Measurements from ENCODE around the gene DCPS.

Gene DCPS

GRCh38 chr11:126328938-126329643, 25.2 kb downstream of the DCPS start:
- no peak for DNase-seq

- no peak for DNase-seq
Measured at GRCh38 chr11:126329644-126330211, 25.9 kb downstream of the DCPS start.

DNA sequence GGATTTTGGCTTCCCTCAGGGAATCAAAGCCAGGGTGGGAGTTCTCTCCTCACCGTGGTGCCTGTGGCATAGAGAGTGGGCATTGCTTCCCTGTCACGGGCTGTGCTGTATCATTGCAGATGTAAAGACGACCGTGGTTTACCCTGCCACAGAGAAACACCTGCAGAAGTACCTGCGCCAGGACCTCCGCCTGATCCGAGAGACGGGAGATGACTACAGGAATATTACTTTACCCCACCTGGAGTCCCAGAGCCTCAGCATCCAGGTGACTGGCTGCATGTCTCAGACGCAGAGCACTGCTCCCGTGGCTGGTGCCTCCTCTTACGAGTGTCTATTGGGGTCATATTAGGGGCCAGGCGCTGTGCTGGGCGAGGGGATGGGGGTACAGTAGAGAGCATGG, 27.4 kb downstream of the DCPS start:
- no peak for DNase-seq

DNA sequence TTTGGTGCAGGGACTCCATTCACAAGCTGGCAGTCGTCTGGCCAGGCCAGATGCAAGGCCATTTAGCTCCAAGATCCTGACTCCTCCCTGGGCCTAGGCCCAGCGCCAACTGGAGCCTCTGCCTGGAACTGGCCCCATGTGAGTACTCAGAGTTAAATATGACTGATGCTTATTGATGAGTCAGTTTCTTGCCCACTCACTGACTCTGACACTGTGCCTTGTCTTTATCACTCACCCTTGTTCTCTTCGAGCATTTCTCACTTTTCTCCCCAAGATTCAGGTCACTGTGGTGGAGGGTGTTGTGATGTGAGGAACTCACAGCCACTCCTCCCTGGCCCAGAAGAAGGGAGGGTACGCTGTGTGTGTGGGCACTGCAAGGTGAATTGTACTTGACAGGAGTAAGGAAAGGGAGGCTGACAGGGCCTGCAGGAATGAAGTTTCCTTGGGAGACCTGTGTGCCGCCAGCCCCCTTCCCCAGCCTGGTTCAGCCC, 28.4 kb downstream of the DCPS start:
- DNase-seq, result no peak

DNA sequence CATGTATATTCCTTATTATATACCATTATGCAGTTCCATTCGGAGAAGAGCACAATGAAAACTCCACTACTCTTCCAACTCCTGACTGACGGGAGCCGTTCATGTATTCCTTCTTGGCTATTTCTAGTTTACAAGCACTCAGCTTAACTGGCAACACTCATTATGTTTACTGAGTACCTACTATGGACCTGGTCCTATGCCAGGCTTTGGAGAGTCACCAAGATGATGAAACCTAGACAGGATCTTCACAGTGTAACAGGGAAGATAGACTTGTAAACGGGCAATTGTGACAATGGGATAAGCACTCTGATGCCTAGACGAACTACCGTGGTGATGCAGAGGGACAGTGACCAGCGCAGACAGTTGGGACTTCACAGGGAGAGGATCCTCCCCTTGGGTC, 29.3 kb downstream of the DCPS start:
- DNase-seq, result no peak

DNA sequence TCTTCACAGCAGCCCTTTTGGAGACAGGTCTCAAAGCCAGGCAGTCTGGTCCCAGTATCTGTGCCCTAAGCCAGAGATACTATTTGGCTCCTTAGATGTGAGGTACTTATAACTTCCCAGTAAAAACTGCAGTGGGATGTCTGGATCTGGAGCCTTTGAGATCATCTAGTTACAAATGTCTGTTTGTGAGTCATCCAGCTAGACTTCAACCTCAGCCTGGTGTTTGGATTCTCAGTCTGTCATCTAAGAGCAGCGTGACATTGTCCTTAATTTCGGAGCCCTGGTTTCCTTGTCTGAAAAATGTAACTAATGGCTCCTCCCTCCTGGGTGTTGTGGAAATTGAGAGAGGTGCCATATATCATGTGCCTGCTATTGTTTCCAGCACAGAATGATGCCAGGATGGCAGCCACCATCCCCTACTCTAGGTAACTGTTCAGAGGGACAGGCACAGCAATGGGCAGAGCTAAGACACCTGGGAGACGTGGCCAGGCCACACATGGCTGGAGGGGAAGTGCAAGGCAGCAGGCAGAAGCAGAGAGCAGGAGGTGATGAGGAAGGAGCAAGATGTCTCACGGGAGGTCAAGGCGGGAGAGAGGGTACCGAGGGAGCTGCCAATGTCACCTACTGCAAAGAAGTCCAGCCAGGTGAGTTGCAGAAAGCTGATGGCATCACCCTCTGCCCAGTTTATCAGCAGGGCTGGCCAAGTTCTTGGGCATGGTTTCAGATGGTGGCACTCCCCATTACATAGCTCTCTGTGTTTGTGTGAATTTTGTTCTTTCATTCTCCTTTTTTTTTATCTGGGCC, 31.0 kb downstream of the DCPS start:
- no peak for DNase-seq

DNA sequence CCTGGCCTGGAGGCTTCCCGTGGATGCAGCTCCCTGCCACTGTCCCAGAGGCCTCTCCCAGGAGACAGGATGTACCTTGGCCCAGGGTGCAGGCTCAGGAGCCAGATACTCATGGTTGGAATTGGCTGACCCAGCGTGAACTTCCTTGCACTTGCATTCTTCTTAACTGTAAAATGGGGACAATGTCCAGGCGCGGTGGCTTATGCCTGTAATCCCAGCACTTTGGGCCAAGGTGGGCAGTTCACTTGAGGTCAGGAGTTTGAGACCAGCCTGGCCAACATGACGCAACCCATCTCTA, 31.6 kb downstream of the DCPS start:
- no peak for DNase-seq

DNA sequence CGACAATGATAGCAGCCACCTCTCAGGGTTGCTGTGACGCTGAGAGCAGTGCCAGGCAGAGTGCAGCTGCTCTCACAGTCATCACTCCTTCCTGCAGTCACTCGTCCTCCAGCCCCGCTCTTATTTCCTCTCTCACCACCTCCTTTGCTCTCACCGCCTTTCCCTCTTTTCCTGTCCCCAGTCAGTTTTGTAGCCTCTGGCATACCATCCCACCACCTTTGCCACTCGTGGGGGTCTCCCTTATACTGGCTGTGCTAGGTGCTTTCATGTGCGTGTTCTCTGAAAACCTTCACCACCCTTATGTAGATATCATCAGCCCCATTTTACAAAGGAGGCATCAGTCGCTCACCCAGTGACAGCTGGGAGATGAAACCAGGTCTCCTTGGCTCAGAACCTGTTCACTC, 32.3 kb downstream of the DCPS start:
- DNase-seq, result no peak

DNA sequence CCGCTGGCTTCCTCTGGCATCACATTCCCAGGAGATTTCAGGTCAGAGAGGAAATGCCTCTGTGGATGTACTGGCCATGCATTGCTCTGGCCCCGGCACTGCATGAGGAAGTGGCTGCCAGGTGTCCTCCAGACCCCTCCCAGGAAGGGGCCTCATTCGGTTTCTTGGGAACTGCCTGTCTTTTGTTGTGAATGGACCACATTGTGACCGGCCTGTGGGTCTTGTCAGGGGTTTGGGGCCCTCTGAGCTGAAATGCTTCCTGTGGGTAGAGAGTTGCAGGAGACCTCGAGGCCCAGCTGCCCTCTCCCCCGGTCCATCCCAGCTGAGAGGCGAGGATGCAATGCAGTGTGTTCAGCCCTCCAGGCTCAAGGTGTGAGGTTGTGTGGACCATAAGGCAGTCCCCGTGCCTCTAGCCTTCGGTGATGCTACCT, 32.8 kb downstream of the DCPS start:
- DNase-seq, result no peak

GRCh38 chr11:126337126-126337473, 33.2 kb downstream of the DCPS start:
- no peak for DNase-seq

DNA sequence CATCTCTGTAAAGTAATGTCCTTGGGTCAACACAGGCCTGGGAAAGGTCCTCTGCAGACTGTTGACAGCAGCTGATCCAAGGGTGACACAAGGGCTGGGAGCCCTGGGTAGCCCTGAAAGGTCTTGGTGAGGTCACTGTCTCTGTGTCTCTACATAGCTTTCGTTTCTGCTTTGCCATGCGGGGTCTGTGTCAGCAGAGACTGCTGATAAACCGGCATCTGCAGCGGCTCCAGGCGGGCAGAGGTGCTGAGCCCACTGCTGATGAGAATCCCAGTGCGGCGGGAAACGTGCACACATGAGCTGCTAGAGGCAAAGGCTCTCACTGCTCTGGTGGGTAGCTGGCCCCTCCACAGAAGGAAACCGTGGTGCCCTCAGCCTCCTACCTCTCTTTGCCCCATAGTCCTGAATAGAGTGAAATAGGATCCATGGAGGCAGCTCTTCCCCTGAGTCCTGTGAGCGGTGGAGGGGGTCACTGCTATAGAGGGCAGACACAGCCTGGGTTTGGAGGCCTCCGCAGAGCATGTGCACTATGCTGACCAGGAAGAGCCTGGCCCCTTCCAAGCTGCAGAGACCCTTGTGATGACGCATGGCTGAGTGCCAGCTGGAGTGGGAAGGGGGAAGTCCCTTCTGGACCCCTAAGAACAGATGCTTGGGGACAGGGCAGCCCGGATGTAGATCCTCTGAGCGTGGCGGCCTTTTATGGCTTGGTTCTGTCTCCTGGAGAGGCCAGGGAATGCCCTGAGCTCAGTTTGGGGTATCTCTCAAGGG, 33.8 kb downstream of the DCPS start:
- DNase-seq, result no peak

- DNase-seq, result no peak
Measured at GRCh38 chr11:126338346-126339055, 34.6 kb downstream of the DCPS start.

DNA sequence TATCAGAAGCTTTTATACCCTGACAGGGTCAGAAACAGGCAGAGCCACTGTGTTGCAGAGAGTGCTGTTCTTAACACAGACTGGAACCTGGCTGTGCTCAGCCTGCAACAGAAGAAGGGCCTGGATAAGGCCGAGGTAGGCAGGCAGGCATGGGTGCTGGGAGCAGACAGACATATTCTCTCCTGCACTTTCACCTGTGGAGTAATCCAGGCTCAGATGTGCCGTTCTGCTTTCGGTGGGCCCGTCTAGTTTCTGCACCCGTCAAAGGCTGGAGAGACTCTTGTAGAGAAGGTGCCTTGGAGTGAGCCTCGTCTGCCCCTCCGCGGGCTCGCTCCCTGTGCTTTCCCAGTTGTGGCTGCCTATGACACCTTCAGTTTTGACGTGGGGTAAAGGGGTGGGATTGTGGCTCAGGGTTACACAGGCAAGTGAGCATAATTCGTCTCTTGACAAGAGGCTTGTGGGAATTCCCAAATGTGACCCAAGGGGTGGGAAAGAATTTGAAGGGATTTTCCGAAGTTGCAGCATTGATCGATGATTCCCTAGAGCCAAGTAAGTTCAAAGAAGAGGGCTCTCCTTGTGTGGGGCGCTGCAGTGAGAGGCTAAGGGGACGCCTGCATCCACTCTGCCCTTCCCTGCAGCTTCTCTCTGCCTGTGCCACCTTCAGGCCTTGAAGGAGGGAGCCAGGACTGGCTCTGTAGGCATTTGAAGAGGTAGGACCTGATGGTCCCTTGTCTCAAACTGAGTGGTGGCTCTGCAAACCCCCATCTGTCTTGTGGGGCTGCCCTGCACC, 35.4 kb downstream of the DCPS start:
- no peak for DNase-seq

DNA sequence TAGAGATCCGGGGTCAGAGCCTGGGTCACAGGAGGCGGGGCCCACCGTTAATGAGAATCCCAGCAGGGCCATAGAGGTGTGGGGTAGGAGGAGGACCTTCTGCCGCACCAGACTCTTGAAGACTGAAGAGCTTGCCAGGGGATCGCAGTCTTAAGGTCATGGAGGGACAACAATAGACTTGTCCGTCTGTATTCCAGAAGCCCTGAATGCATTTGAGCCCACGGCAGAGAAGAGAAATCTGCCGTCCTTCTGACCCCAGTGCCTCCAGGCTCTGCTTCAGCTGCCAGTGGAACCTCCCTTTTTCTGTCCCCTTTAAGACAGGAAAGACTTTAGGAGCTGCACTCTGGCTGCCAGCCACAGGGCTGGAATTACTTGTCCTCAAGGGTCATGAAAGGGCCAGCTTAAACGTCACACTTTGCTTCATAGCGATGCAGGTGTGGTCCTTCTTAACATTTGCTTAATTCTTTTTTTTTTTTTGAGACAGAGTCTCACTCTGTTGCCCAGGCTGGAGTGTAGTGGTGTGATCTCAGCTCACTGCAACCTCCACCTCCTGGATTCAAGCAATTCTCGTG, 36.1 kb downstream of the DCPS start:
- no peak for DNase-seq

DNA sequence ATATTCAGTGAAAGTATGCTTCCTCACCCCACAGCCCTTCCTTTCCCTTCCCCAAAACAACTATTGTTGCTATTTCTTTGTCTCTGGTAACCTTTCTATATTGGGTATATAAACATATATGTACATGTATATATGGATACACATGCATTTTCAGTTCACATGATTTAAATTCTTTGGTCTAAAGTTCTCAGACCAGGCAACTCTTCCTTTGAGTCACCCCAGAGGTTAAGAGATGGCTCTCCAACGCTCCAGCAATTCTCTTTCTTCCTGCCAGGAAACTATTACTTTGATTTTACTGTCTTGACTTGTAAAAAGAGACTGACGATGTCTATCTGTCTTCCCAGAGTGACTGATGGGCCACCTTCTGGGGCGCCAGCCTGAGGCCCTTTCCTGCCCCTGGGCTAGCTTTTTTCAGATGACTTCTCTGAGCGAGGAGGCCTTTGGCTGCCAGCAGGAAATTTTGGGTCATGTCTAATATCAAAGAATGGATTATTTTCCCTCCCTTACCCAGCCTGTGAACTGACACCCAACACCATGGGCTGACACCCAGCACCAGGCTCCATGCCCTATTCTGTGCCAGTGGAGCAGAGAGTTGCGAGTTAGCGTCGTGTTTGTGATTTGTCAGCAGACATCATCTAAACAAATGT, 37.2 kb downstream of the DCPS start:
- DNase-seq, result no peak

DNA sequence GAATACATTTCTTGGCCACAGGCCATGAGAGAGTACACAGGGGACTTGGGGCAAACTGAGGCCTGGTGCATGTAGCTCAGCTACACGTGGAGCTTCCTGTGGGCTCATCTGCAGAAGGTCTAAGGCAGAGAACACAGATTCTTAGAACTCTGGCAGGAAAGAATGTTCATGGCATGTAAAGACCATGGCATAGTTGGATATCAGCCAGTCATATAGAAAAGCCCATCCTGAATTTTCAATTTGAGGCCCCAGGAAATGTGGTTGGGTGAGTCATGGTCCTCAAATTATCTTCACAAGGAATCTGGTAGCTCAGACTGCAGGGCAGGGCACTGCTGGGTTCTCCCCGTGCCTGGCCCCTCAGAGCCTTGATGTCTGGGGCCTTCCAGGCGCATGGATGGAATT, 37.9 kb downstream of the DCPS start:
- no peak for DNase-seq

DNA sequence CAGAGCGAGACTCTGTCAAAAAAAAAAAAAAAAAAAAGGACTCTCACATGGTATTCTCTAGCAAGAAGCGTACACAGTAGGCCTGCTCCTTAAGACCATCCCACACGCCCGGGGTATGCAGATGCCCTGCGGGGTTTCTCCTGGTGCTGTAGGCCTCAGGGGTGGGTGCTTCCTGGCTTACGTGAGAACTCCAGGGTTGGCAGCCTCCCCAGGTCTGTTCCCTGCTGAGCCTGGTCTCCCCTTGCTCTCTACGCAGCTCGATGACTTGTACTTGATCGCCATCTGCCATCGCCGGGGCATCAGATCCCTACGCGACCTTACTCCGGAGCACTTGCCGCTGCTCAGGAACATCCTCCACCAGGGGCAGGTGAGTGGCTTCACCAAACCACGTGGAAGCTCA, 39.2 kb downstream of the DCPS start:
- no peak for DNase-seq

DNA sequence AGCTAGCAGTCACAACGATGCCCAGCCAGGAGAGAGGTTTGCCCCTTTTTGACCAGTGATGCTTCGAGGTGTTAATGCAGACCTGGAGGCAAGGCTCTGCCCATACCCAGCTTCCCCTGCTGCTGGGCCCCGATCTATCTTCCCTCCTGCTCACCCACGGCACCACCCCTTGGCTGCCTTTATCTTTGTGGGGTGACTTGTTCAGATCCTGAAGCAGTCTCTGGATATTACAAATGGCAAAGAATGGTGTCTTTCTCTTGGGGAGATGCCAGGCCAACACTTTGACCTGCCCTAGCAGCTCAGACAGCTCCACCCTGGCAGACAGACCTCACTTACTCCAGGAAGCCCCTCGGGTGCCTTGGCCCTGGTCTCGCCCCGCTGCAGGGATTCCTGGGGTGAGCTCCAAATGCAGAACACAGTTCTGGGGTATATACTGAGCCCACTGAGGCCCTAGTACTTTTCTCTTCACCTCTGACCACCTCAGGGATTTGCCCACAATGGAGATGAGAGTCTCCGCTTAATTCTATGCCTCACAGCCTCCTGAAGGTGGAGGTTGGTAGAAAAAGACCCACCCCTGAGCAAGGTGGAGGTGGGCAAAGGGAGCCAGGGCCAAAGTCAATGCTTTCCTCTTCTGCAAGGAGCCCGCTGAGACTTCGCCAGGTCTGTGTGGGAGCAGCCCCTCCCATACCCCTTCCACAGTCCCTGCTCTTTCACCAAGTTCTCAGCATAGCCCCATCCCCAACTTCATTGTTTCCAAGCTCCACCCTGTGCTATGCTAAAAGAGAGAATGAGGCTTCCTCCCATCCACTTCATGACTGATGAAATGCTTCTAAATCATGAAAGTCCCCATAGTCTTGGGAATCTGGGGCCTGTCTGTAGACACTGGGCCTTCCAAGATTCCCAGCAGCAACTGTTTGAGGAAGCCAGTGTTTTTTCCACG, 40.6 kb downstream of the DCPS start:
- DNase-seq, result no peak

- no peak for DNase-seq
Measured at GRCh38 chr11:126345283-126345682, 41.4 kb downstream of the DCPS start.
